Natural killer cell (primary cell): ENCODE data around the gene DCUN1D3. TPM values are rescaled to one million over a fixed set of nuclear protein-coding genes. Genes with fewer than 3 reads are reported as not detected.
"Not testable (repeated sequence)": the region's sequence is repeated elsewhere in the genome, so short reads cannot be mapped to it uniquely, and the experiment has no call there.

Experiments used
- ATAC-seq, 3 donors: fragments of 150-1000 bp in 2 of 3; fragments of 200-7000 bp in 1 of 3; cut with Tn5 transposase; 1 replicate in 1 of 3; 2 replicates in 2 of 3; pipeline ENCODE4 v1.10.0; 2021; ENCODE audit warnings: mild to moderate bottlenecking in 2 of 3, moderate library complexity in 2 of 3
- DNase-seq, 2 donors: peaks; one replicate each; pipeline versions ENCODE4 v3.0.0 to v3.0.0-alpha.2; 2013 to 2021; ENCODE audit warnings: mixed read lengths in 1 of 2
- H3K27ac ChIP-seq: one replicate; pipeline ENCODE4 v1.5.1; 2013; ENCODE audit warnings: mild to moderate bottlenecking, low read length
- H3K27me3 ChIP-seq: one replicate; pipeline ENCODE4 v1.6.1; 2013; ENCODE audit warnings: low read length; ENCODE audit not compliant: control insufficient read depth, insufficient read depth
- H3K36me3 ChIP-seq: one replicate; pipeline ENCODE4 v1.6.1; 2013; ENCODE audit warnings: low read length; ENCODE audit not compliant: control insufficient read depth, insufficient read depth
- H3K4me1 ChIP-seq: one replicate; pipeline ENCODE4 v1.6.1; 2013; ENCODE audit warnings: low read length; ENCODE audit not compliant: control insufficient read depth, insufficient read depth
- H3K4me3 ChIP-seq: one replicate; pipeline ENCODE4 v1.5.1; 2013; ENCODE audit warnings: low read length
- H3K9me3 ChIP-seq: one replicate; pipeline ENCODE4 v1.6.1; 2013; ENCODE audit warnings: low read length; ENCODE audit not compliant: control insufficient read depth, insufficient read depth
- H3K27ac Mint-ChIP-seq, 2 donors: one replicate each; pipeline ENCODE4 v1.8.0; 2022; ENCODE audit warnings: mild to moderate bottlenecking in 2 of 2, mixed read lengths in 2 of 2, moderate library complexity in 1 of 2
- H3K27me3 Mint-ChIP-seq, 2 donors: one replicate each; pipeline ENCODE4 v1.8.0; 2022; ENCODE audit warnings: low read depth in 2 of 2, mixed read lengths in 2 of 2
- H3K36me3 Mint-ChIP-seq: one replicate; pipeline ENCODE4 v1.8.0; 2022; ENCODE audit warnings: mixed read lengths
- H3K4me1 Mint-ChIP-seq, 2 donors: one replicate each; pipeline ENCODE4 v1.8.0; 2022; ENCODE audit warnings: mixed read lengths in 2 of 2
- H3K4me3 Mint-ChIP-seq: one replicate; pipeline ENCODE4 v1.8.0; 2022; ENCODE audit warnings: mild to moderate bottlenecking, moderate library complexity, mixed read lengths
- H3K9me3 Mint-ChIP-seq, 2 donors: one replicate each; pipeline ENCODE4 v1.8.0; 2022; ENCODE audit warnings: mixed read lengths in 2 of 2
- WGBS: methylation state at CpG from one replicate; pipeline ENCODE4 v1.1.7; 2013; ENCODE audit warnings: missing lambda C conversion rate; ENCODE audit not compliant: insufficient coverage; 5-methylcytosine and 5-hydroxymethylcytosine counted together
- intact Hi-C: fragments of 100-400 bp; cut with micrococcal nuclease; formaldehyde crosslinking; loops from one replicate; pipeline ENCODE4 v1.14.2; 2022
- total RNA-seq, 4 donors: library from RNA; stranded (reverse); fragments of 120-200 nt in 1 of 4; gene quantifications; one replicate each; pipeline versions ENCODE4 v1.2.3 to v1.2.4, GENCODE V29; 2013 to 2022
- TF ChIP-seq, protein P1 (sequence below): fragments of 200-600 bp; IDR thresholded peaks from one replicate; pipeline ENCODE4 v1.8.0; 2022; ENCODE audit warnings: antibody characterized with exemption

Gene DCUN1D3
- total RNA-seq, 3 donors from 2014 or later (not counting 1 experiment from before 2014, with no cell fraction given) = 5.3 to 9.3 (median 6.1) TPM

DNA sequence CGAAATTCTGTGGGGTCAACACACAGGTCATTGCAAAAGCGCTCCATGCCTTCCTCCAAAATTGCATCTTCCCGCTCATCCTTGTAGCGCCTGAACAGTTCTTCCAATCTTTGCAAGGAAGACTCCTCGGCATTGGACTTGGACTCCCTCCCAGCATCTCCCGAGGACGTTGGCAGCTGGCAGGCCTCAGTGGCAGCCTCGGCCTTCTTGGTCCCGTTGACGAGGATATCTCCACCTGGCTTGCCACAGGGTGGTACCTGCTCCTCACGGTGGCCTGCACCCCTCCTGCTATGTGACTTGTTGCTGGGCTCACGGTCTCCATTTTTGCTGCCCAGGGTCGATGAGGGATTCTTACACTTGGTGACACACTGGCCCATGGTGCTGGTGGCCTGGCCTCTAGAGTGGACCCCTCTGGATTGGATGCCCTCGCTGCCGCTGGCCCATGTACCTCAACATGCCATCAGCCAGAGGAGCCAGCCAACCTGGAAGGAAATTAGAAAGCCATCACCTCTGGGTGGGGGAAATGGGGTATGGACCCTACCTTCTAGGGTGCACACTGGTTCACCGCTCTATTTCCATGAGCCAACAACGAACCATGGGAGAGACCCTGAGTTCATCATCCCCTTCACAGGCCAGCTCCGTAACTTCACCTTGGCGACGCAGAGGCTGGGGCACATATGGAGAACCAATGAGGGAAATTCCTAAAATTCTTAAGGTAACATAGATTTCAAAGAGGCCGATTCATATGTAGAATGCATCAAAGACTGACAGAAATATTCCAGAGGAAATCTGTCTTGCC lies 37.8 kb downstream of the DCUN1D3 start:
- no peak overlapping the region for H3K4me3 ChIP-seq
- H3K9me3 ChIP-seq = no peaks in the 10 kb centered on the region
- peaks cover 10% of the 10 kb centered on the region for H3K36me3 Mint-ChIP-seq
- no peaks in the 10 kb centered on the region for H3K4me1 ChIP-seq
- TF ChIP-seq, protein P1, sequence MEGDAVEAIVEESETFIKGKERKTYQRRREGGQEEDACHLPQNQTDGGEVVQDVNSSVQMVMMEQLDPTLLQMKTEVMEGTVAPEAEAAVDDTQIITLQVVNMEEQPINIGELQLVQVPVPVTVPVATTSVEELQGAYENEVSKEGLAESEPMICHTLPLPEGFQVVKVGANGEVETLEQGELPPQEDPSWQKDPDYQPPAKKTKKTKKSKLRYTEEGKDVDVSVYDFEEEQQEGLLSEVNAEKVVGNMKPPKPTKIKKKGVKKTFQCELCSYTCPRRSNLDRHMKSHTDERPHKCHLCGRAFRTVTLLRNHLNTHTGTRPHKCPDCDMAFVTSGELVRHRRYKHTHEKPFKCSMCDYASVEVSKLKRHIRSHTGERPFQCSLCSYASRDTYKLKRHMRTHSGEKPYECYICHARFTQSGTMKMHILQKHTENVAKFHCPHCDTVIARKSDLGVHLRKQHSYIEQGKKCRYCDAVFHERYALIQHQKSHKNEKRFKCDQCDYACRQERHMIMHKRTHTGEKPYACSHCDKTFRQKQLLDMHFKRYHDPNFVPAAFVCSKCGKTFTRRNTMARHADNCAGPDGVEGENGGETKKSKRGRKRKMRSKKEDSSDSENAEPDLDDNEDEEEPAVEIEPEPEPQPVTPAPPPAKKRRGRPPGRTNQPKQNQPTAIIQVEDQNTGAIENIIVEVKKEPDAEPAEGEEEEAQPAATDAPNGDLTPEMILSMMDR = no peak
- H3K4me1 Mint-ChIP-seq = peaks cover 20 to 32% of the 10 kb centered on the region in 2 donors
- no peak overlapping the region for H3K27ac ChIP-seq
- H3K4me3 Mint-ChIP-seq = no peak overlapping the region
- no peaks in the 10 kb centered on the region for H3K27me3 ChIP-seq
- H3K9me3 Mint-ChIP-seq = no peaks in the 10 kb centered on the region
- H3K36me3 ChIP-seq = peaks cover 20% of the 10 kb centered on the region
- ATAC-seq (no peak), DNase-seq (no peak)
- H3K27ac Mint-ChIP-seq = no peak overlapping the region
- intact Hi-C loops = no loop called here
- WGBS = 98% methylated on average over 21 of the region's 21 CpGs
- H3K27me3 Mint-ChIP-seq = no peaks in the 10 kb centered on the region

DNA sequence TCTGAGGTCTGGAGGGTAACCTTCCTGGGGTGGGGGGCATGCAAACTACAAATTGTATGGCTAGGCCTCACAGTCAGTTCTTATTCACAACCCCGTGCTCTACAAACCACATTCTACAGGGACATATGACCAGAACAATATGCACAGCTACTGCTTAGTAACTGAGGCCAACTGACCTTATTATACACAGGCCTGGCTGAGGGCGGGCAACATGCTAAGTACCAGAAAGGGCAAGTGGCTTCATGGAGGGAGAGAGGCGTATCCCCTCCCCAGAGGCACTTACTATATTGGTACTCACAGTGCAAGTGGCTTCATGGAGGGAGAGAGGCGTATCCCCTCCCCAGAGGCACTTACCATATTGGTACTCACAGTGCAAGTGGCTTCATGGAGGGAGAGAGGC lies 39.2 kb downstream of the DCUN1D3 start:
- not testable (repeated sequence) for H3K27ac Mint-ChIP-seq
- peaks cover 10% of the 10 kb centered on the region for H3K36me3 Mint-ChIP-seq
- H3K4me1 Mint-ChIP-seq = peaks cover 14 to 19% of the 10 kb centered on the region in 2 donors

DNA sequence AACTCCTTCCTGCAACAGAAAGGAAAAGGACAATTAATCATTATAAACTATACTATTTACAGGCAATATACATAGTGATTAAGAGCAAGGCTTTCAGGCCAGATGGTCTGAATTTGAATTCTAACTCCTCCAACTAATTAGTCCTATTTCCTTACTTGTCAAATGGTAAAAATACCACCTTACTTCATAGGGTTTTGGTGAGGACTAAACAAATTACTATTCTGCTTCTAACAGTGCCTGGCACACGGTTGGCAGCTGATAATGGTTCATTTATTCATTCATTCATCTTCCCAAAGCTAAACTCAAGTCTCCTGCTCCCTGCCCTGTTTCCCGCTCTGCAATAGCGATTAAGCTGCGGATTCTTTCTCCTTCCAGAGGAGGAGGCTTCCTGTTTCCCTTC lies 39.8 kb downstream of the DCUN1D3 start:
- H3K4me1 Mint-ChIP-seq = peaks cover 14 to 20% of the 10 kb centered on the region in 2 donors
- peaks cover 20% of the 10 kb centered on the region for H3K36me3 ChIP-seq
- H3K27me3 Mint-ChIP-seq = no peaks in the 10 kb centered on the region
- H3K9me3 Mint-ChIP-seq = no peaks in the 10 kb centered on the region
- ATAC-seq = no peak
- H3K4me1 ChIP-seq = no peaks in the 10 kb centered on the region
- H3K4me3 ChIP-seq = no peak overlapping the region
- H3K9me3 ChIP-seq = no peaks in the 10 kb centered on the region
- H3K36me3 Mint-ChIP-seq = peaks cover 10% of the 10 kb centered on the region
- H3K27ac Mint-ChIP-seq = no peak overlapping the region
- no peak overlapping the region for H3K4me3 Mint-ChIP-seq
- TF ChIP-seq, protein P1 = no peak
- H3K27me3 ChIP-seq = no peaks in the 10 kb centered on the region
- intact Hi-C loops = no loop called here
- no peak overlapping the region for H3K27ac ChIP-seq
- DNase-seq = no peak
- whole genome bisulfite sequencing = 93% methylated on average over 1 of the region's 4 CpGs

More for the DNA sequence above, 39.2 kb downstream of the DCUN1D3 start:
- H3K9me3 ChIP-seq, H3K4me1 ChIP-seq, DNase-seq, intact Hi-C loops, ATAC-seq, H3K27me3 Mint-ChIP-seq, H3K4me3 Mint-ChIP-seq, H3K9me3 Mint-ChIP-seq, H3K4me3 ChIP-seq, H3K27ac ChIP-seq, H3K27me3 ChIP-seq: not testable (repeated sequence)
- peaks cover 20% of the 10 kb centered on the region for H3K36me3 ChIP-seq
- WGBS = 92% methylated on average over 2 of the region's 4 CpGs

DNA sequence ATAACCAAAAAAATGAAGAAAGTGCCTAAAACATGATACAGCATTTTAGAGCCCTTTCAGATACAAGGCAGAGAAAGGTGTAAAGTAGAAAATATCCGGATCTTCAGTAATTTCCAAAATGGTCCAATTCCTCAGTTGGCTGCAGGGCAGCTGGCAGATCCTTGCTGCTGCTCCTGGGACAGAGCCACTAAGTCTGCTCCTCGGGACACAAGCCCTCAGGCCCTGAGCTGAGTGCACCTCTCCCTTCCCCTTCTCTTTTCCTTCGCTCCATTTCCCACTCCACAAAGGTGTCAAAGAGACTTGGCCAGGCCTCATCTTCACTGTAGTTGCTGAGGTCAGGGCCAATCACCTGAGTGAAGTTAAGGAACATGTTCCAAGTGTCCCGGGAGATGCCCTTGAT lies 40.5 kb downstream of the DCUN1D3 start:
- Histone ChIP-seq H3K4me1 (no peaks in the 10 kb centered on the region), H3K9me3 (no peaks in the 10 kb centered on the region), H3K27ac (no peak overlapping the region), H3K36me3 (peaks cover 23% of the 10 kb centered on the region), H3K27me3 (no peaks in the 10 kb centered on the region), H3K4me3 (no peak overlapping the region)
- Mint-ChIP-seq H3K27me3 (no peaks in the 10 kb centered on the region), H3K27ac (peak overlapping the region; percentile 45 to 57), H3K9me3 (no peaks in the 10 kb centered on the region), H3K36me3 (peaks cover 10% of the 10 kb centered on the region), H3K4me1 (peaks cover 13 to 22% of the 10 kb centered on the region in 2 donors), H3K4me3 (no peak overlapping the region)
- 96% methylated on average over 4 of the region's 4 CpGs for WGBS
- ATAC-seq = no peak
- DNase-seq = no peak
- TF ChIP-seq, protein P1 = no peak
- intact Hi-C loops = no loop called here
